ENCODE results near the gene GSX2. TPM values are rescaled to one million over a fixed set of nuclear protein-coding genes. Genes with fewer than 3 reads are reported as not detected.

Gene GSX2
- total and polyA plus RNA-seq, 2 of the 13 experiments (the other 11 are each of a cell fraction or from before 2014, with no cell fraction given): not detected

GRCh38 chr4:54082168-54082567, 17.8 kb upstream of the GSX2 start (continued):
- peak; percentile 22; the same call in 1 of the 2 replicates for TF ChIP-seq SIX1 (CRISPR knock-in tag; IDR thresholded peaks at IDR 0.05; ENCODE audit: borderline replicate concordance)
- TF ChIP-seq THRA (CRISPR knock-in tag; IDR thresholded peaks at IDR 0.05; ENCODE audit: borderline replicate concordance): peak; percentile 42; the same call in 1 of the 2 replicates
- no peak for TF ChIP-seq ZNF546 (CRISPR knock-in tag; conservative IDR thresholded peaks at IDR 0.05)
- TF ChIP-seq ZSCAN9 (CRISPR knock-in tag; IDR thresholded peaks at IDR 0.05; ENCODE audit: borderline replicate concordance): no peak
- TF ChIP-seq ZNF18 (CRISPR knock-in tag; IDR thresholded peaks at IDR 0.05; ENCODE audit: insufficient replicate concordance): no peak
- TF ChIP-seq ZNF329 (CRISPR knock-in tag; IDR thresholded peaks at IDR 0.05; ENCODE audit: low read depth): no peak
- peak; percentile 29; the same call in 1 of the 2 replicates for TF ChIP-seq ZNF614 (CRISPR knock-in tag; IDR thresholded peaks at IDR 0.05; ENCODE audit: borderline replicate concordance)
- TF ChIP-seq CREBL2 (CRISPR knock-in tag; IDR thresholded peaks at IDR 0.05; ENCODE audit: borderline replicate concordance): no peak
- TF ChIP-seq SMYD3 (CRISPR knock-in tag; IDR thresholded peaks at IDR 0.05): no peak
- TF ChIP-seq ZFYVE20 (CRISPR knock-in tag; IDR thresholded peaks at IDR 0.05; ENCODE audit: borderline replicate concordance, low read depth): no peak
- no peak for TF ChIP-seq ZNF513 (CRISPR knock-in tag; conservative IDR thresholded peaks at IDR 0.05)
- peak; percentile 90; the same call in 1 of the 2 replicates for TF ChIP-seq HMG20A (CRISPR knock-in tag; IDR thresholded peaks at IDR 0.05; ENCODE audit: borderline replicate concordance)
- TF ChIP-seq ZBTB7B (CRISPR knock-in tag; IDR thresholded peaks at IDR 0.05): no peak
- TF ChIP-seq KAT2B (IDR thresholded peaks at IDR 0.05; ENCODE audit: borderline replicate concordance, low read depth, low read length): no peak
- TF ChIP-seq ZNF547 (CRISPR knock-in tag; IDR thresholded peaks at IDR 0.05): no peak
- no peak for TF ChIP-seq CENPX (CRISPR knock-in tag; IDR thresholded peaks at IDR 0.05)
- no peak for TF ChIP-seq ZNF335 (CRISPR knock-in tag; IDR thresholded peaks at IDR 0.05)
- TF ChIP-seq ADNP (CRISPR knock-in tag; IDR thresholded peaks at IDR 0.05): no peak
- no peak for TF ChIP-seq ZUFSP (CRISPR knock-in tag; IDR thresholded peaks at IDR 0.05; ENCODE audit: borderline replicate concordance)
- TF ChIP-seq GABPB1 (CRISPR knock-in tag; IDR thresholded peaks at IDR 0.05): peak; percentile 20; the same call in 1 of the 2 replicates
- TF ChIP-seq HNF4G (IDR thresholded peaks at IDR 0.05; ENCODE audit: borderline replicate concordance, low read depth, low read length): no peak
- no peak for TF ChIP-seq HNF4G (CRISPR knock-in tag; IDR thresholded peaks at IDR 0.05; ENCODE audit: borderline replicate concordance, low read depth)
- no peak for TF ChIP-seq GLI4 (CRISPR knock-in tag; IDR thresholded peaks at IDR 0.05; ENCODE audit: borderline replicate concordance)
- no peak for TF ChIP-seq DMAP1 (CRISPR knock-in tag; IDR thresholded peaks at IDR 0.05)

Data from HepG2 (cell line).